Stomach smooth muscle (tissue), 2 donors: ENCODE measurements around the gene FSIP2.

Source experiments
- H3K27ac ChIP-seq: one replicate; pipeline ENCODE4 v1.7.0; 2013; ENCODE audit warnings: mild to moderate bottlenecking, low read length, inconsistent platforms
- H3K27me3 ChIP-seq, 2 donors: one replicate each; pipeline ENCODE4 v1.7.0; 2013; ENCODE audit warnings: low read length in 2 of 2; ENCODE audit not compliant: insufficient read depth in 2 of 2, control insufficient read depth in 1 of 2
- H3K36me3 ChIP-seq, 2 donors: one replicate each; pipeline ENCODE4 v1.7.0; 2013; ENCODE audit warnings: low read length in 2 of 2; ENCODE audit not compliant: control insufficient read depth in 2 of 2, insufficient read depth in 2 of 2
- H3K4me1 ChIP-seq: one replicate; pipeline ENCODE4 v1.7.0; 2013; ENCODE audit warnings: low read length; ENCODE audit not compliant: control insufficient read depth, insufficient read depth
- H3K4me3 ChIP-seq, 2 donors: one replicate each; pipeline ENCODE4 v1.7.0; 2013; ENCODE audit warnings: low read length in 2 of 2
- H3K9ac ChIP-seq, 2 donors: one replicate each; pipeline ENCODE4 v1.7.0; 2013; ENCODE audit warnings: low read length in 2 of 2, mild to moderate bottlenecking in 1 of 2
- H3K9me3 ChIP-seq, 2 donors: one replicate each; pipeline ENCODE4 v1.7.0; 2013; ENCODE audit warnings: low read length in 2 of 2; ENCODE audit not compliant: control insufficient read depth in 2 of 2
- donor health status: healthy.
- donor health status: Pancreatic carcinoma.

Gene FSIP2, protein sequence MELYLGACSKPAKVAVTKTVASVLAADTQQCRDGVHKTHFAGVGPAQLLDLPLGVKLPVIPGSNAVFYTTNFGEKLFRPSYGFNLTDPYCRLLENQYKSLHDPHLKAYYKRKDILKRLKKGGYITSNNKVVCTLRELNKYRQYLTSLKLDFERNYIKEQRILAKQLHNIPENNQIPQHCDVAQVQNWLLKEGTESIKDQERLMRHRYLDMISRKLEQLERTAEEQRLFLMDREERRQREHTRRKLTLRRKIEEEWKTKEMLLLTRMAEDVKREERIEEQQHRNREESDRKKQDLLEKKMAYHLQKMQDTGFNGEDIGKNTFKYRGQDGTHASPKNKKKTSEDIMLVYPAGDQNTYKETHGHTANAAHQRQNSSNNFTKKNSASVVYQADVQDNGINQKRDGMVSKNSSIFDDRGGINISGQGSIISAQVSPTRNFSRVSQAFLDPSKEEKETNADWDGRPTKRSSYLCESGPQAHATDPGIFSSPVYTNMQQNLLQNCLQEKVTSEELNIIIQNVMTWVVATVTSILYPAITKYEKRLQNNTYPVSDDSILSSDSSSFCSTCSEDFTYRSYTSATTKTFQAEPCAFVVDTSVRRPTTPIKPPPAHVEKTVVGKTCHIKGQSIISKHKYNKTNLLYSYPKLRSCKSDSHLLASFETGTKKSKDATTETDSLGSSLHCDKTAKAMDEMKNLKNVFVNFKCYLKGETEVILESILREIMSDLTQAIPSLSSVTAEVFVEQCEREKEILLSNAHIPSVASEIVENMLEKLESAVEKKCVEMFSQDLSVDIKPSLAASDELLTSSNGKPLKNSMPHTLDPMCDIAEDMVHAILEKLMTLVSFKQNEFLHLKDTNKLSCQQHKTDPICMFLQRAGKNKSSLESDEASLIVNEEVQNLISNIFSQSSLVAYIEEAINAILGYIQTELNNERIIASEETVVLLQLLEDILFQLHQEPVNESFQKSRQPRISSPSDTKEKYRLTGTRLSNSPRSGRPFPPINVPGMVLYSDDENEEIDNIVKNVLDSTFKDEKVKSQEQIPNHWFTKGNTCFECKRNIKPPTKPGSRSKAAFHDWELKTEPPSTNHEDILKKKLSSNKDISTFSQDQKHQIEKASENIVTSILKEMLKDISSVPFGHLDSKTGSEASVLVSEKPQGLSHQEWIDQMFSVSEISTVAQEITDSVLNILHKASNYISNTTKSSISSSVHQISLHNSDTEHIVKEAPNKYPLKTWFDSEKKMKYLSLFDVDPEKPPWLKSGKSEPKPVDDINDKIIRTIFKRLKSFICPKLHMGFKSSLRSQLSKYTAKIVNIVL (N-terminal part only)

DNA sequence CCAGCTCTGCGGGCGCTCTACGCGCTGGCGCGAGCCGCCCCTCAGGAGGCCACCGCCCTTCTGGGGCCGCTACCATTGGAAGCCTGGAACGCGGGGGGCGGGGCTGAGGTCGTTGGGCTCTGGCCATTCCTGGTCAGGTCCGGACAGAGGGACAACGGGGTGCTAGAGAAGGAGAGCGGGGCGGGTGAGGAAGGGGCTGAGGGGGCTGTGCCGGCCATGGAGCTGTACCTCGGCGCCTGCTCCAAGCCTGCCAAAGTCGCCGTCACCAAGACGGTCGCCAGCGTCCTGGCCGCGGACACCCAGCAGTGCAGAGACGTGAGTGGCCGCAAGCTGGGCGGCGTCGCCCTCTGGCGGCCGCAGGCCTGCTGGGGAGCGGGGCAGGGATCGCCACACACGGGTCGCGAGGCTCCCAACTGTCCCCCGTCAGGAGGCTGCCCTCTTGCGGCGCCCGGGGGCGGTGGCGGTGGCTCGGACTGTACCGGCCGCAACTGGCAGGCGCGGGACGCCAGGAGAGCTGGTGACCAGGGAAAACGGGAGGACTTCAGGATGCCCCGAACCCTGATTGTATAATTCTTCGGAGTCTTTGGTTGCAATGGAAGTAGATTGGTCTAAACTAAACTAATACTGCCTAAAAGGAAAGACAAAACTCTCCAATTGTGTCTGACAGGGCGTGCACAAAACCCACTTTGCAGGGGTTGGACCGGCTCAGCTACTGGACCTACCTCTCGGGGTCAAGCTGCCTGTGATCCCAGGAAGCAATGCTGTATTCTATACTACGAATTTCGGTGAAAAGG, at the start of gene FSIP2:
FSIP2 (plus strand) TSS at position 126 of the 794 bp plus-strand sequence; CDS start at position 217, 91 bp downstream.
- no peaks in the 10 kb centered on the region for H3K36me3 ChIP-seq
- H3K27me3 ChIP-seq: peaks cover 0 to 10% of the 10 kb centered on the region in 2 donors
- H3K9ac ChIP-seq: no peak within 1 kb of the TSS
- no peaks in the 10 kb centered on the region for H3K9me3 ChIP-seq
- peak within 1 kb of the TSS in 1 of 2 donors; percentile 9 for H3K4me3 ChIP-seq
- H3K27ac ChIP-seq: no peak within 1 kb of the TSS
- H3K4me1 ChIP-seq: no peaks in the 10 kb centered on the region

- Histone ChIP-seq H3K9me3 (no peaks in the 10 kb centered on the region), H3K27me3 (no peaks in the 10 kb centered on the region), H3K36me3 (no peaks in the 10 kb centered on the region), H3K9ac (no peak overlapping the region), H3K27ac (no peak overlapping the region), H3K4me3 (no peak overlapping the region), H3K4me1 (no peaks in the 10 kb centered on the region)
Measured at GRCh38 chr2:185689906-185690539, 48.6 kb upstream of the FSIP2 start.

- Histone ChIP-seq H3K27ac (no peak overlapping the region), H3K9me3 (no peaks in the 10 kb centered on the region), H3K9ac (no peak overlapping the region), H3K36me3 (no peaks in the 10 kb centered on the region), H3K4me3 (no peak overlapping the region), H3K27me3 (no peaks in the 10 kb centered on the region), H3K4me1 (no peaks in the 10 kb centered on the region)
Measured at GRCh38 chr2:185695711-185696235, 42.8 kb upstream of the FSIP2 start.

- no peaks in the 10 kb centered on the region for H3K9me3 ChIP-seq
- no peaks in the 10 kb centered on the region for H3K27me3 ChIP-seq
- no peak overlapping the region for H3K27ac ChIP-seq
- no peak overlapping the region for H3K9ac ChIP-seq
- no peaks in the 10 kb centered on the region for H3K4me1 ChIP-seq
- no peak overlapping the region for H3K4me3 ChIP-seq
- H3K36me3 ChIP-seq: no peaks in the 10 kb centered on the region
Measured at GRCh38 chr2:185700883-185701282, 37.7 kb upstream of the FSIP2 start.

DNA sequence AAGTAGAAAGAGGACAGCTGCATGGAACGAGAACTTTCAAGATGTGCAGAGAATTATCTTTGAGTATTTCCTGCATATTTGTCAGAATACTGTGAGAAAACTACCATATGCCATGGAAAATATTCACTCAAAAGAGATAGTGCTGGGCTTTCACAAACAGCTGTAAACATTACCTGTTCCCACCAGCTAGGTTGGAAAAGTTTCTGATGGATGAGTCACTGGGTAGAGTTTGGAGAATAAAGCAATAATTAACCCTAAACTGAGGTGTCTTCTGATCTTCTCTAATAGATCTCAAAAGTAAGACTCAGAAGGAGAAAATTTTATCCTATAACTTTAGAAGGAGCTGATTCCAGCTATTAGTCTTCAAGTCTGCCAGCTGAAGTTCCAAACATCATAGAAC, 3.9 kb upstream of the FSIP2 start:
- Histone ChIP-seq H3K4me3 (no peak overlapping the region), H3K9ac (no peak overlapping the region), H3K27me3 (peaks cover 0 to 10% of the 10 kb centered on the region in 2 donors), H3K9me3 (no peaks in the 10 kb centered on the region), H3K36me3 (no peaks in the 10 kb centered on the region), H3K27ac (no peak overlapping the region), H3K4me1 (no peaks in the 10 kb centered on the region)

- no peak overlapping the region for H3K27ac ChIP-seq
- H3K36me3 ChIP-seq: no peaks in the 10 kb centered on the region
- peaks cover 0 to 10% of the 10 kb centered on the region in 2 donors for H3K27me3 ChIP-seq
- no peaks in the 10 kb centered on the region for H3K4me1 ChIP-seq
- no peak overlapping the region for H3K9ac ChIP-seq
- no peaks in the 10 kb centered on the region for H3K9me3 ChIP-seq
- H3K4me3 ChIP-seq: no peak overlapping the region
Measured at GRCh38 chr2:185736210-185736609, 2.4 kb upstream of the FSIP2 start.

- no peak overlapping the region for H3K9ac ChIP-seq
- H3K36me3 ChIP-seq: no peaks in the 10 kb centered on the region
- no peak overlapping the region for H3K4me3 ChIP-seq
- H3K9me3 ChIP-seq: no peaks in the 10 kb centered on the region
- H3K27ac ChIP-seq: no peak overlapping the region
- H3K4me1 ChIP-seq: no peaks in the 10 kb centered on the region
- H3K27me3 ChIP-seq: no peaks in the 10 kb centered on the region
Measured at GRCh38 chr2:185745864-185746859, 7.6 kb downstream of the FSIP2 start.

GRCh38 chr2:185757356-185757755, 18.8 kb downstream of the FSIP2 start:
- H3K9me3 ChIP-seq: no peaks in the 10 kb centered on the region
- no peak overlapping the region for H3K9ac ChIP-seq
- no peaks in the 10 kb centered on the region for H3K36me3 ChIP-seq
- no peak overlapping the region for H3K4me3 ChIP-seq
- H3K4me1 ChIP-seq: no peaks in the 10 kb centered on the region
- no peaks in the 10 kb centered on the region for H3K27me3 ChIP-seq
- no peak overlapping the region for H3K27ac ChIP-seq

DNA sequence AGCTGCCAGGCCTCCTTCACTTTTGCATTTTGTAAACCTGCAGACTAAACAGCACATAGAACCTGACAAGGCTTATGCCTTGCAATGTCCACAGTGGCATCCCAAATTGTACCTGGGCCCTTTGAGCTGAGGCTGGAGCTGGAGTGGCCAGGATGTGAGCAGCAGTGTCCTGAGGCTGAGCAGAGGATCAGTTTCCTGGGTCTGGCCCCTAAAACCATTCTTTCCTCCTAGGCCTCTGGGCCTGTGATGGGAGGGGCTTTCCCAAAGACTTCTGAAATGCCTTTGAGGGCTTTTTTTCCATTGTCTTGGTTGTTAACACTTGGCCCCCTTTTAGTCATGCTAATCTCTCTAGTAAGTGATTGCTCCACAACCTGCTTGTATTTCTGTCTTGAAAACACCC, 32.8 kb downstream of the FSIP2 start:
- Histone ChIP-seq H3K27me3 (no peaks in the 10 kb centered on the region), H3K4me3 (no peak overlapping the region), H3K4me1 (no peaks in the 10 kb centered on the region), H3K9me3 (peaks cover 0 to 17% of the 10 kb centered on the region in 2 donors), H3K27ac (no peak overlapping the region), H3K36me3 (no peaks in the 10 kb centered on the region), H3K9ac (no peak overlapping the region)
